Midbrain (tissue), 1 donor: ENCODE results near the gene KCTD17.

Experiments used
- DNase-seq: peaks from one replicate; lab custom pipeline; 2025; lab: John Stamatoyannopoulos, UW

KCTD17 gene

DNA sequence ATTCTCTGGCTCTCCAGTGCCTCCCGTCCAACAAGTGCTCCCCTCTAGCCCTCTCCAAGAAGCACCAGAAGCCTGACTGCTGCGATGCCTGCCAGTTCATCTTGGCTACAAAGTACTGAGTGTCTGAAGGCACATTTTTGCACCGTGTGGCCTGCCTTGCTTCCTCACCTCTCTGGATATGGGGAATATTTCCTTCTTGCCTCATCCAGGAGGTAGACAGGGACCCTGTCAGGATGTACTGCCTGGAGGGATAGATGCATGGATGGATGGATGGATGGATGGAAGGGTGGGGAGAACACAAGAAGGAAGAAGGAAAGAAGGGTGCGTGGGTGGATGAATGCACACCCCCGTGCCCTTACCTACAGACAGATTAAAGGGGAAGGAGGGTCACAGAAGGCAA is 27.6 kb downstream of the KCTD17 start:
- DNase-seq: no peak

- DNase-seq: no peak
Observed at GRCh38 chr22:37079668-37080171, 28.2 kb downstream of the KCTD17 start.

GRCh38 chr22:37080438-37080837 is 28.9 kb downstream of the KCTD17 start:
- DNase-seq: no peak

GRCh38 chr22:37080838-37081237 is 29.3 kb downstream of the KCTD17 start:
- DNase-seq: no peak

DNA sequence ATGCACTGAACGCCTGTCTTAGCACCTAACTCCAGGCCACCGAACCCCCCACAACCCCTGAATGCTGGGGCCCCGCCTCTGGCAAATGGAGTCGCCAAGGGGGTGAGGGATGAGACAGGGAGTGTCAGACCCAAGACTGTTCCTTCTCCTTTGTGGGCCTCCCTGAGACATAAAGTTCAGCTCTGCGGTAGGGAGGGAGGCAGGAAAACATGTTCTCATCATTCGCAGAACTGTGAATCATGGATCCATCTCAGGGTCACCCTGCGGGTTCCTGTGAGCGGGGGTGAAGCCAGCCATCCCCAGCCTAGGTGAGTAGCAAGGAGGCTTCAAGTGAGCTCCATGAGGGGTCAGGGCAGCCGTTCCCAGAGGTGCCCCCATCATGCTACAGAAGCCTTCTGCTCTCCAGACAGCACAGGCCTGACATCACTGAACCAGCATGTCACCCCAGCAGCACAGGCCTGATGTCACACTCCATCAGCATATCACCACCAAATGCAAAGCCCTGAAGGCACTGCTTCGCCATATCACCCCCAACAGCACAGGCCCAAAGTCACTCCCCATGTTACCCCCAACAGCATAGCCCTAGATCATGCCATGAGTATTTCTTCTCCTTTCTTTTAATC is 30.8 kb downstream of the KCTD17 start:
- DNase-seq: no peak

DNA sequence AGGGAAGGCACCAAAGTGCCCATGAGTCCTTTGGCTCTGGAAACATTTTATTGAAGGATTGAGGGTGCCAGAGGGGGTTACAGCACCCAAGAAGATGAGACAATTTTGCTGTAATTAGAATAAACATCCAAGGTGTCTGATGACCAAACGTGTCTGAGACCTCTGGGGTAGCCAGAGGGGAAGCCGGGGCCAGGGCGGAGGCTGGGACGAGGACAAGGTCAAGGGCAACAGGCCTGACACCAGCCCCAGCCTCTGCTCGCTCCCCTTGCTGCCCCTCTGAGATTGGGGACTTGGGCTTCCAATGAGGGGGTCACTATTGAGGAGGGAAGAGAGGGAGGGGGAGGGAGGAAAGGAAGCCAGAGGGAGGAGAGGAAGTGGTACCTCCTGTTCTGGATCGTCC is 32.4 kb downstream of the KCTD17 start:
- DNase-seq: no peak

GRCh38 chr22:37084385-37084784 is 32.8 kb downstream of the KCTD17 start:
- DNase-seq: no peak

GRCh38 chr22:37086184-37086583 is 34.6 kb downstream of the KCTD17 start:
- no peak for DNase-seq

GRCh38 chr22:37088108-37088605 is 36.6 kb downstream of the KCTD17 start:
- DNase-seq: no peak

- DNase-seq: no peak
Observed at GRCh38 chr22:37088750-37089408, 37.3 kb downstream of the KCTD17 start.

DNA sequence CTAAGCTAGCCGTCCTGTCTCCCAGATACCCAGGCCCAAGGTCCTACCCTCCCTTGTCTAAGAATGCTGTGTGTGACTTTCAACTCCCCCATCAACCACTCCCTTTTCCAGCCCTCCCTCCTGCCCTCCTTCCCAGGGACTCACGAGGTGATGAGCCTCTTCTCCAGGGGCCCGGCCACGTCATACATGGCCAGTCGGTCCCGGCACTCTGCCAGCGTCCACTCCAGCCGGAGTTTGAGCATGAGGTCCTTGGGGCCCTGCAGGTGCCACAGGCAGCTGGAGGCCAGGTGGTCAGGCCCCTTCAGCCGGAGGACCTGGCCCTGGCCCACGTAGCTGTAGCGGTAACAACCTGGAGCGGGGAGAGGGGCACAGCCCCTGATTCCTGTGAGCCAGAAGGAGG is 37.9 kb downstream of the KCTD17 start:
- no peak for DNase-seq

- no peak for DNase-seq
Observed at GRCh38 chr22:37090920-37091695, 39.6 kb downstream of the KCTD17 start.

GRCh38 chr22:37091994-37092393 is 40.5 kb downstream of the KCTD17 start:
- no peak for DNase-seq

GRCh38 chr22:37092997-37093396 is 41.5 kb downstream of the KCTD17 start:
- no peak for DNase-seq

GRCh38 chr22:37094239-37094638 is 42.7 kb downstream of the KCTD17 start:
- DNase-seq: no peak

DNA sequence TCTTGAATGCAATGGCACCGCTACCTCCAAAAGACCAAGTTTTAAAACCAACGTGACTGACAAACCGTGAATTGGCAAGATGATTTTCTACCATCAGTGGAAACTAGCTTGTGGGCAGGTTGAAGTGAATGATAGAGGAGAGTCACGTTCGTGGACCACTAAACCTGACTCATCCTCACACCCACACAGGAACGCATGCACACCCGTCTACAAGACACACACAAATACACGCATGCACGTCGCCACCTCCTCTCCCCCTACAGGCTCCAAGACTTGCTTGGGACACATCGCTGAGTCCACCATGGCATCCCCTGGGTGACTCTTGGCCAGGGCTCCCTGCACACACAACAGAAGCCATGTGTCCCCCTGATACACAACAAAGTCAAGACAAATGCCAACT is 43.6 kb downstream of the KCTD17 start:
- DNase-seq: no peak

GRCh38 chr22:37097346-37097745 is 45.8 kb downstream of the KCTD17 start:
- no peak for DNase-seq

- no peak for DNase-seq
Observed at GRCh38 chr22:37098976-37099591, 47.5 kb downstream of the KCTD17 start.

GRCh38 chr22:37100589-37101127 is 49.1 kb downstream of the KCTD17 start:
- no peak for DNase-seq

- DNase-seq: no peak
Observed at GRCh38 chr22:37101311-37102066, 49.9 kb downstream of the KCTD17 start.

DNA sequence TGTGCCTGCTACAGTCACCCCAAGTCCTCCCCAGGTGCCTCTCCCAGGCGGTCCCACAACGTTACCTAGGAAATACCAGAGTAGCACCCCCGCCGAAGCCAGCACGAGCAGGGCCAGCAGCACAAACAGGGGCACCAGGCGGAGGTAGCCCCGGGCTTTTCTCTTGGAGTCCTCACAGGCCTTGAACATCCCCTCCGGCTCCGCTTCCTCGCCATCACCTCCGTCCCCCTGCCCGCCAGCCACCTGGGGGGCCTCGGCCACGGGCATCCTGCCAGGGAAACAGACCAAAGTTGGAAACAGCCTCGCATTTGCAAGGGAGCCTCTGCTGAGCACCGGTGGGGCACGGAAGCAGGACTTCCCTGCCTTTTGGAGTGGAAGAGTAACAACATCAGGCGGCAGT is 51.6 kb downstream of the KCTD17 start:
- no peak for DNase-seq
